ENCODE measurements around the gene TLX1.
A peak's percentile ranks its signal among the peaks of the same experiment; 100 is the strongest.
"Not testable (repeated sequence)": the region's sequence is repeated elsewhere in the genome, so short reads cannot be mapped to it uniquely, and the experiment has no call there.

The TLX1 gene

GRCh38 chr10:101152316-101152715 is 21.2 kb downstream of the TLX1 start:
- DNase-seq (ENCODE audit: low read depth in 3 of 3) = no peak

- DNase-seq (ENCODE audit: low read depth in 3 of 3) = not testable (repeated sequence)
Observed at GRCh38 chr10:101154506-101154905, 23.4 kb downstream of the TLX1 start.

GRCh38 chr10:101155896-101156295 is 24.8 kb downstream of the TLX1 start:
- DNase-seq (ENCODE audit: low read depth in 3 of 3) = no peak

- DNase-seq (ENCODE audit: low read depth in 3 of 3) = no peak
Observed at GRCh38 chr10:101157756-101158458, 26.8 kb downstream of the TLX1 start.

- DNase-seq (ENCODE audit: low read depth in 3 of 3) = no peak
Observed at GRCh38 chr10:101158459-101159058, 27.5 kb downstream of the TLX1 start.

GRCh38 chr10:101161494-101162299 is 30.6 kb downstream of the TLX1 start:
- peak; percentile 53 to 59 (median 57) for DNase-seq (ENCODE audit: low read depth in 3 of 3)

GRCh38 chr10:101162677-101163076 is 31.6 kb downstream of the TLX1 start:
- DNase-seq (ENCODE audit: low read depth in 3 of 3) = no peak

- DNase-seq (ENCODE audit: low read depth in 3 of 3) = no peak
Observed at GRCh38 chr10:101164020-101164419, 32.9 kb downstream of the TLX1 start.

- DNase-seq (ENCODE audit: low read depth in 3 of 3) = no peak
Observed at GRCh38 chr10:101165736-101166135, 34.6 kb downstream of the TLX1 start.

- DNase-seq (ENCODE audit: low read depth in 3 of 3) = no peak
Observed at GRCh38 chr10:101166430-101166829, 35.3 kb downstream of the TLX1 start.

GRCh38 chr10:101172741-101173140 is 41.6 kb downstream of the TLX1 start:
- DNase-seq (ENCODE audit: low read depth in 3 of 3) = no peak

- DNase-seq (ENCODE audit: low read depth in 3 of 3) = no peak
Observed at GRCh38 chr10:101174319-101174718, 43.2 kb downstream of the TLX1 start.

- DNase-seq (ENCODE audit: low read depth in 3 of 3) = no peak
Observed at GRCh38 chr10:101176577-101176976, 45.5 kb downstream of the TLX1 start.

- no peak for DNase-seq (ENCODE audit: low read depth in 3 of 3)
Observed at GRCh38 chr10:101182936-101183335, 51.8 kb downstream of the TLX1 start.

GRCh38 chr10:101183458-101184183 is 52.5 kb downstream of the TLX1 start:
- no peak for DNase-seq (ENCODE audit: low read depth in 3 of 3)

Data from stimulated activated CD4-positive, alpha-beta T cell treated with anti-CD3 and anti-CD28 coated beads, TNF-alpha, amount 100 ng/mL, for 24 hours (primary cell).